ENCODE measurements around the gene OR10C1. TPM values are rescaled to one million over a fixed set of nuclear protein-coding genes. Genes with fewer than 3 reads are reported as not detected.

Gene OR10C1
- total RNA-seq, 1 experiment from 2014 or later, result not detected

- intact Hi-C loops (cut with micrococcal nuclease; ENCODE audit: unreplicated experiment), result no loop called here
Measured at GRCh38 chr6:29414588-29414987, 24.5 kb upstream of the OR10C1 start, which contains the start of gene OR12D1. TSS of gene OR12D1 (plus strand) at chr6:29414928.

GRCh38 chr6:29419516-29419915, 19.6 kb upstream of the OR10C1 start:
- Histone ChIP-seq H3K9me3 (ENCODE audit: control insufficient read depth, insufficient read depth, low read depth, low read length) (no peaks in the 10 kb centered on the region), H3K27me3 (ENCODE audit: control insufficient read depth, insufficient read depth, low read length) (0 out of 2 replicates have a peak, but pooled peaks cover 6% of the 10 kb centered on the region), H3K36me3 (ENCODE audit: control insufficient read depth, insufficient read depth, low read length) (no peaks in the 10 kb centered on the region), H3K27ac (ENCODE audit: low read length) (no peak overlapping the region), H3K4me1 (ENCODE audit: control insufficient read depth, insufficient read depth, low read length) (no peaks in the 10 kb centered on the region), H3K4me3 (ENCODE audit: low read depth in 2 of 2, low read length in 2 of 2) (no peak overlapping the region)
- ChIA-PET POLR2A (no interaction called here), CTCF (no interaction called here)
- in situ Hi-C loops (cut with HindIII; ENCODE audit: low pct_unique_long_range_greater_than_20kb, low sequenced_read_pairs), result no loop called here
- TF ChIP-seq TCF7L2 (IDR thresholded peaks at IDR 0.05; ENCODE audit: low read depth, low read length), result no peak
- TF ChIP-seq REST (IDR thresholded peaks at IDR 0.05; ENCODE audit: insufficient read depth in 1 of 2, low read depth in 2 of 2, low read length in 1 of 2), result no peak
- TF ChIP-seq CTCF (IDR thresholded peaks at IDR 0.05), result no peak
- no peak for TF ChIP-seq SIN3A (IDR thresholded peaks at IDR 0.05; ENCODE audit: borderline replicate concordance, insufficient read depth, low read depth, low read length)
- no peak for TF ChIP-seq POLR2AphosphoS5 (IDR thresholded peaks at IDR 0.05; ENCODE audit: low read depth, low read length)
- no peak for ATAC-seq
- DNase-seq (ENCODE audit: low read depth, low spot score), result no peak
- BruUV-seq (replicated peaks), result no TSS peak
- intact Hi-C loops (cut with micrococcal nuclease; ENCODE audit: unreplicated experiment), result no loop called here

More at GRCh38 chr6:29414588-29414987, 24.5 kb upstream of the OR10C1 start, which contains the start of gene OR12D1:
- Histone ChIP-seq H3K27ac (ENCODE audit: low read length) (no peak within 1 kb of the TSS), H3K36me3 (ENCODE audit: control insufficient read depth, insufficient read depth, low read length) (no peaks in the 10 kb centered on the region), H3K27me3 (ENCODE audit: control insufficient read depth, insufficient read depth, low read length) (0 out of 2 replicates have a peak, but pooled peaks cover 6% of the 10 kb centered on the region), H3K4me3 (ENCODE audit: low read depth in 2 of 2, low read length in 2 of 2) (no peak within 1 kb of the TSS), H3K9me3 (ENCODE audit: control insufficient read depth, insufficient read depth, low read depth, low read length) (no peaks in the 10 kb centered on the region), H3K4me1 (ENCODE audit: control insufficient read depth, insufficient read depth, low read length) (no peaks in the 10 kb centered on the region)
- CTCF ChIA-PET, result no interaction called here
- ATAC-seq (no peak), DNase-seq (ENCODE audit: low read depth, low spot score) (no peak)
- no TSS peak for BruUV-seq (replicated peaks)
- POLR2A ChIA-PET, result interaction anchor here (0.7 kb wide), 1 partner anchor 37 kb away, joined by 3 read pairs; no protein-coding TSS in a partner anchor
- in situ Hi-C loops (cut with HindIII; ENCODE audit: low pct_unique_long_range_greater_than_20kb, low sequenced_read_pairs), result no loop called here
- TF ChIP-seq SIN3A (IDR thresholded peaks at IDR 0.05; ENCODE audit: borderline replicate concordance, insufficient read depth, low read depth, low read length) (no peak), CTCF (IDR thresholded peaks at IDR 0.05) (peak; percentile 22; the same call in 1 of the 2 replicates)
